K562 (cell line): ENCODE measurements around the gene GRIK2. TPM values are rescaled to one million over a fixed set of nuclear protein-coding genes. Genes with fewer than 3 reads are reported as not detected.

Experiments
- ATAC-seq: fragments of 200-7000 bp; cut with Tn5 transposase; 3 replicates; pipeline ENCODE4 v1.9.1; 2020; ENCODE audit warnings: moderate library complexity
- BruUV-seq: library from RNA; stranded (reverse); fragments of 400-500 nt; replicated peaks from 2 replicates; lab custom pipeline; 2021; lab: Mats Ljungman, UMichigan
- CTCF ChIA-PET: fragments of 300-600 bp; formaldehyde crosslinking; extraction: SDS; loops from one replicate; lab custom pipeline; 2021; ENCODE audit warnings: low intra/inter-chr PET ratio; lab: Yijun Ruan, JAX
- POLR2A ChIA-PET: fragments of 300-600, 350-650 bp; sonication (Branson Sonifier 250); formaldehyde crosslinking; extraction: SDS; loops from one replicate; lab custom pipeline; 2021; ENCODE audit warnings: antibody characterized with exemption, inconsistent platforms; lab: Yijun Ruan, JAX
- DNase-seq, 4 experiments: peaks; one replicate each; pipeline versions ENCODE4 v3.0.0 to v3.0.0-alpha.2; 2011 to 2018; ENCODE audit warnings: low spot score in 3 of 4, mixed read lengths in 3 of 4; ENCODE audit errors: extremely low read depth in 1 of 4
- FAIRE-seq: peaks from 2 replicates; lab custom pipeline; 2011; peaks lifted over from hg19 to GRCh38; lab: Jason Lieb, UNC
- H2AFZ ChIP-seq: 2 replicates; pipeline ENCODE4 v1.6.0; 2011; ENCODE audit warnings: low read depth, low read length, control low read depth, inconsistent platforms
- H3K27ac ChIP-seq: fragments of 200-600 bp; 3 replicates; pipeline ENCODE4 v1.8.0; 2011; ENCODE audit warnings: low read depth, mild to moderate bottlenecking, control low read depth, inconsistent platforms, low read length, moderate library complexity, mixed read lengths; ENCODE audit errors: extremely low read depth
- H3K27me3 ChIP-seq, 2 experiments: fragments of 300-600 bp in 1 of 2; 2 replicates in 1 of 2; 3 replicates in 1 of 2; pipeline versions ENCODE4 v1.6.0 to v1.8.0; 2011; ENCODE audit warnings: inconsistent platforms in 2 of 2, low read length in 2 of 2, mild to moderate bottlenecking in 1 of 2, mixed read lengths in 1 of 2, moderate library complexity in 1 of 2; ENCODE audit not compliant: control insufficient read depth in 2 of 2, insufficient read depth in 2 of 2
- H3K36me3 ChIP-seq: fragments of 300-600 bp; 3 replicates; pipeline ENCODE4 v1.8.0; 2011; ENCODE audit warnings: mild to moderate bottlenecking, low read length, inconsistent platforms; ENCODE audit not compliant: control insufficient read depth, insufficient read depth
- H3K4me1 ChIP-seq, 2 experiments: fragments of 200-600 bp in 1 of 2; replicated peaks in 1 of 2; 2 replicates in 1 of 2; 3 replicates in 1 of 2; pipeline versions ENCODE4 v1.5.1 to v1.8.0; 2011; ENCODE audit warnings: inconsistent platforms in 2 of 2, low read length in 2 of 2, mild to moderate bottlenecking in 1 of 2, mixed read lengths in 1 of 2, moderate library complexity in 1 of 2; ENCODE audit not compliant: control insufficient read depth in 2 of 2, insufficient read depth in 2 of 2
- H3K4me2 ChIP-seq: 2 replicates; pipeline ENCODE4 v1.6.1; 2011; ENCODE audit warnings: low read length, control low read depth, inconsistent platforms, mixed read lengths; ENCODE audit not compliant: insufficient read depth
- H3K4me3 ChIP-seq: fragments of 200-600 bp; sonication (generic), shearing (Covaris generic); 2 replicates; pipeline ENCODE4 v1.5.1; 2016; ENCODE audit warnings: control low read depth, inconsistent platforms
- H3K79me2 ChIP-seq: fragments of 200-600 bp; 3 replicates; pipeline ENCODE4 v1.8.0; 2011; ENCODE audit warnings: low read length, inconsistent platforms; ENCODE audit not compliant: control insufficient read depth, insufficient read depth
- H3K9ac ChIP-seq, 2 experiments: 2 replicates each; pipeline versions ENCODE4 v1.6.0 to v1.6.1; 2011; ENCODE audit warnings: low read depth in 2 of 2, low read length in 2 of 2, control low read depth in 1 of 2, inconsistent platforms in 1 of 2, mild to moderate bottlenecking in 1 of 2, mixed read lengths in 1 of 2; ENCODE audit not compliant: insufficient read depth in 1 of 2
- H3K9me1 ChIP-seq: one replicate; pipeline ENCODE4 v1.6.0; 2011; ENCODE audit warnings: inconsistent platforms, mild to moderate bottlenecking, low read length, moderate library complexity; ENCODE audit not compliant: control insufficient read depth, insufficient read depth
- H3K9me3 ChIP-seq: replicated peaks from 2 replicates; pipeline ENCODE4 v1.5.1; 2011; ENCODE audit warnings: low read depth, low read length, inconsistent platforms; ENCODE audit not compliant: control insufficient read depth, insufficient read depth
- H4K20me1 ChIP-seq: replicated peaks from 2 replicates; pipeline ENCODE4 v1.6.1; 2011; ENCODE audit warnings: low read length, inconsistent platforms, mixed read lengths; ENCODE audit not compliant: control insufficient read depth, insufficient read depth
- CCAR2 ChIP-seq: fragments of 200-400 bp; formaldehyde crosslinking; IDR thresholded peaks from 2 replicates; pipeline ENCODE4 v1.6.1; 2017; ENCODE audit warnings: mild to moderate bottlenecking, low read depth, low read length
- HNRNPH1 ChIP-seq: fragments of 200-400 bp; formaldehyde crosslinking; optimal IDR thresholded peaks from 2 replicates; pipeline ENCODE3; 2017; ENCODE audit warnings: low read depth, mild to moderate bottlenecking, low read length, moderate library complexity
- IRF1 ChIP-seq: sonication (generic); formaldehyde crosslinking; IDR thresholded peaks from 2 replicates; pipeline ENCODE4 v1.8.0; 2022; ENCODE audit warnings: missing genetic modification reagents, mild to moderate bottlenecking, borderline replicate concordance
- JUNB ChIP-seq: fragments of 450-650 bp; formaldehyde crosslinking; conservative IDR thresholded peaks from 2 replicates; pipeline ENCODE4 v1.4.0; 2020; ENCODE audit warnings: mild to moderate bottlenecking
- MAFK ChIP-seq: IDR thresholded peaks from 2 replicates; pipeline ENCODE4 v1.6.1; 2011; ENCODE audit warnings: low read length, improper control_type of control experiment
- MXI1 ChIP-seq: IDR thresholded peaks from 2 replicates; pipeline ENCODE4 v1.6.1; 2011; ENCODE audit warnings: low read depth, mild to moderate bottlenecking, improper control_type of control experiment, low read length
- NONO ChIP-seq, 2 experiments: fragments of 200-400 bp in 1 of 2; fragments of 450-650 bp in 1 of 2; formaldehyde crosslinking in 1 of 2; IDR thresholded peaks; 2 replicates each; pipeline ENCODE4 v1.6.1; 2017; ENCODE audit warnings: low read depth in 2 of 2, mild to moderate bottlenecking in 2 of 2, moderate library complexity in 2 of 2, low read length in 1 of 2
- ZNF444 ChIP-seq: fragments of 250-450 bp; sonication (Bioruptor Pico); IDR thresholded peaks from 2 replicates; pipeline ENCODE4 v1.4.0; 2020; ENCODE audit warnings: mild to moderate bottlenecking, moderate library complexity
- ZNF609 ChIP-seq: sonication (generic); formaldehyde crosslinking; IDR thresholded peaks from 2 replicates; pipeline ENCODE4 v1.8.1; 2023; ENCODE audit warnings: missing genetic modification reagents, mild to moderate bottlenecking, borderline replicate concordance
- ZNF639 ChIP-seq, 2 experiments: fragments of 200-800 bp in 1 of 2; sonication (Bioruptor generic) in 1 of 2; sonication (generic) in 1 of 2; formaldehyde crosslinking in 1 of 2; IDR thresholded peaks in 1 of 2; conservative IDR thresholded peaks in 1 of 2; 2 replicates each; pipeline versions ENCODE4 v1.5.0 to v1.6.1; 2016 to 2020; ENCODE audit warnings: missing compliant biosample characterization in 1 of 2, missing genetic modification characterization in 1 of 2, missing genetic modification reagents in 1 of 2
- WGBS: fragments of 100-300 bp; shearing (Covaris generic); methylation state at CpG from one replicate; pipeline ENCODE4 v1.1.6; 2016; ENCODE audit warnings: low coverage, mixed read lengths; ENCODE audit not compliant: insufficient coverage; ENCODE audit errors: missing lambda C conversion rate; 5-methylcytosine and 5-hydroxymethylcytosine counted together
- in situ Hi-C: fragments of 300-500 bp; cut with MboI; formaldehyde crosslinking; loops from 4 replicates; pipeline ENCODE4 v1.15.0; 2018; ENCODE audit warnings: inconsistent platforms, mixed read lengths
- intact Hi-C: fragments of 100-400 bp; cut with micrococcal nuclease; formaldehyde crosslinking; loops from 2 replicates; pipeline ENCODE4 v1.14.2; 2022
- polyA plus RNA-seq, 8 experiments: library from polyadenylated mRNA; depleted of rRNA in 4 of 8; stranded (reverse) in 5 of 8; unstranded in 3 of 8; fragments of >200 nt; fragmentation: Nextera tagmentation in 2 of 8; fragmentation: Illumina TruSeq in 1 of 8; extraction: Ambion mirVana in 2 of 8; extraction: Trizol in 1 of 8; gene quantifications; 2 replicates each; pipeline versions ENCODE4 v1.2.1 to v1.2.3, GENCODE V29; 2011 to 2014; ENCODE audit warnings: inconsistent platforms in 1 of 8, missing spikeins in 1 of 8
- total RNA-seq, 7 experiments: library from RNA; depleted of rRNA in 6 of 7; stranded (reverse); fragments of >200 nt in 6 of 7; fragmentation: Illumina TruSeq in 2 of 7; extraction: Trizol in 2 of 7; gene quantifications; 2 replicates each; pipeline versions ENCODE4 v1.2.1 to v1.2.3, GENCODE V29; 2011 to 2021; ENCODE audit warnings: low replicate concordance in 1 of 7
- TF ChIP-seq, protein P1 (sequence below), 2 experiments: IDR thresholded peaks in 1 of 2; conservative IDR thresholded peaks in 1 of 2; 2 replicates each; pipeline ENCODE4 v1.6.1; 2016; ENCODE audit warnings: low read depth in 2 of 2, mild to moderate bottlenecking in 1 of 2, missing compliant biosample characterization in 1 of 2, missing genetic modification characterization in 1 of 2, moderate library complexity in 1 of 2

GRIK2 gene
- total and polyA plus RNA-seq, 9 of the 15 experiments (the other 6 are each of a cell fraction or from before 2014, with no cell fraction given): not detected

- Histone ChIP-seq H3K27me3 (no peaks in the 10 kb centered on the region), H3K79me2 (no peaks in the 10 kb centered on the region), H3K4me3 (no peak overlapping the region), H3K9ac (no peak overlapping the region), H3K27ac (no peak overlapping the region), H3K36me3 (no peaks in the 10 kb centered on the region), H3K4me1 (no peaks in the 10 kb centered on the region), H4K20me1 (no peaks in the 10 kb centered on the region), H3K9me3 (no peaks in the 10 kb centered on the region), H3K9me1 (no peaks in the 10 kb centered on the region), H3K4me2 (no peak overlapping the region), H2AFZ (no peak overlapping the region)
- no TSS peak for BruUV-seq
- WGBS: 0% methylated on average over 2 of the region's 2 CpGs
- ChIA-PET POLR2A (no interaction called here), CTCF (no interaction called here)
- intact Hi-C loops (no loop called here), in situ Hi-C loops (no loop called here)
- FAIRE-seq (no peak), DNase-seq (no peak), ATAC-seq (no peak)
- TF ChIP-seq NONO (IDR thresholded peaks at IDR 0.05; ENCODE audit: low read depth in 2 of 2, low read length in 1 of 2): no peak
- no peak for TF ChIP-seq MXI1
- TF ChIP-seq JUNB: no peak
- TF ChIP-seq MAFK: no peak
- no peak for TF ChIP-seq HNRNPH1
- TF ChIP-seq ZNF444 (CRISPR knock-in tag): no peak
- TF ChIP-seq, protein P1, sequence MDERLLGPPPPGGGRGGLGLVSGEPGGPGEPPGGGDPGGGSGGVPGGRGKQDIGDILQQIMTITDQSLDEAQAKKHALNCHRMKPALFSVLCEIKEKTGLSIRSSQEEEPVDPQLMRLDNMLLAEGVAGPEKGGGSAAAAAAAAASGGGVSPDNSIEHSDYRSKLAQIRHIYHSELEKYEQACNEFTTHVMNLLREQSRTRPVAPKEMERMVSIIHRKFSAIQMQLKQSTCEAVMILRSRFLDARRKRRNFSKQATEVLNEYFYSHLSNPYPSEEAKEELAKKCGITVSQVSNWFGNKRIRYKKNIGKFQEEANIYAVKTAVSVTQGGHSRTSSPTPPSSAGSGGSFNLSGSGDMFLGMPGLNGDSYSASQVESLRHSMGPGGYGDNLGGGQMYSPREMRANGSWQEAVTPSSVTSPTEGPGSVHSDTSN (CRISPR knock-in tag; IDR thresholded peaks at IDR 0.05; ENCODE audit: low read depth): no peak
- TF ChIP-seq, protein P1 (tag; conservative IDR thresholded peaks at IDR 0.05; ENCODE audit: low read depth): no peak
- TF ChIP-seq ZNF609 (CRISPR knock-in tag): no peak
- no peak for TF ChIP-seq IRF1 (CRISPR knock-in tag)
- TF ChIP-seq ZNF639 (CRISPR knock-in tag; conservative IDR thresholded peaks at IDR 0.05 in 1 of 2, IDR thresholded peaks at IDR 0.05 in 1 of 2): no peak
- no peak for TF ChIP-seq CCAR2
Measured at GRCh38 chr6:101777646-101778045, 384.1 kb downstream of the GRIK2 start.
